Breast epithelium (tissue), 4 donors: ENCODE results near the gene CLEC3A. TPM values are rescaled to one million over a fixed set of nuclear protein-coding genes. Genes with fewer than 3 reads are reported as not detected.
A peak's percentile ranks its signal among the peaks of the same experiment; 100 is the strongest.

Experiments used
- DNase-seq, 2 donors: peaks; one replicate each; pipeline ENCODE4 v3.0.0-alpha.2; 2019; ENCODE audit warnings: low spot score in 2 of 2
- H3K27ac ChIP-seq, 2 donors: fragments of 200-600 bp; sonication (generic) in 1 of 2; one replicate each; pipeline ENCODE4 v1.5.1; 2016 to 2019; ENCODE audit warnings: mild to moderate bottlenecking in 1 of 2
- H3K27me3 ChIP-seq, 2 donors: fragments of 200-600 bp; sonication (generic) in 1 of 2; one replicate each; pipeline versions ENCODE4 v1.5.1 to v1.6.0; 2017 to 2019; ENCODE audit warnings: control low read depth in 1 of 2, mild to moderate bottlenecking in 1 of 2
- H3K36me3 ChIP-seq: fragments of 200-600 bp; one replicate; pipeline ENCODE4 v1.5.1; 2019
- H3K4me1 ChIP-seq, 2 donors: fragments of 200-600 bp; sonication (generic); one replicate each; pipeline ENCODE4 v1.5.1; 2016 to 2019; ENCODE audit warnings: control low read depth in 1 of 2
- H3K4me3 ChIP-seq, 3 donors: fragments of 200-600 bp; sonication (generic); 1 replicate in 2 of 3; 2 replicates in 1 of 3; pipeline ENCODE4 v1.5.1; 2016 to 2019; ENCODE audit warnings: mild to moderate bottlenecking in 3 of 3, moderate library complexity in 2 of 3
- H3K9me3 ChIP-seq, 2 donors: fragments of 200-600 bp; sonication (generic) in 1 of 2; one replicate each; pipeline ENCODE4 v1.5.1; 2016 to 2019; ENCODE audit warnings: control low read depth in 1 of 2
- CTCF ChIP-seq, 3 donors: fragments of 450-650 bp; IDR thresholded peaks; one replicate each; pipeline ENCODE4 v1.5.1; 2016 to 2017; ENCODE audit warnings: antibody characterized with exemption in 3 of 3, mild to moderate bottlenecking in 3 of 3, moderate library complexity in 3 of 3
- POLR2A ChIP-seq: fragments of 450-650 bp; IDR thresholded peaks from one replicate; pipeline ENCODE4 v1.6.1; 2016; ENCODE audit warnings: antibody characterized with exemption, mild to moderate bottlenecking, moderate library complexity
- POLR2AphosphoS5 ChIP-seq, 3 donors: sonication (generic); formaldehyde crosslinking; IDR thresholded peaks; one replicate each; pipeline ENCODE4 v1.6.1; 2017; ENCODE audit warnings: antibody characterized with exemption in 3 of 3
- intact Hi-C: fragments of 100-400 bp; cut with DNase I; formaldehyde crosslinking; loops from one replicate; pipeline ENCODE4 v1.15.1; 2023; ENCODE audit warnings: low total_unique reads
- total RNA-seq, 3 donors: library from RNA; depleted of rRNA; stranded (reverse); fragments of >200 nt; gene quantifications; one replicate each; pipeline ENCODE4 v1.1.0, GENCODE V29; 2016

Gene CLEC3A
- total RNA-seq, 3 donors from 2014 or later = 0.66 TPM; not detected in 2

- Histone ChIP-seq H3K4me1 (no peaks in the 10 kb centered on the region), H3K4me3 (no peak overlapping the region), H3K9me3 (no peaks in the 10 kb centered on the region), H3K36me3 (no peaks in the 10 kb centered on the region), H3K27ac (no peak overlapping the region), H3K27me3 (peaks cover 0 to 4% of the 10 kb centered on the region in 2 donors)
- intact Hi-C loops = no loop called here
- TF ChIP-seq POLR2AphosphoS5 (IDR thresholded peaks at IDR 0.05) (no peak), CTCF (IDR thresholded peaks at IDR 0.05) (no peak), POLR2A (no peak)
- DNase-seq = no peak
Measured at GRCh38 chr16:78028018-78028417, 5.7 kb downstream of the CLEC3A start.

DNA sequence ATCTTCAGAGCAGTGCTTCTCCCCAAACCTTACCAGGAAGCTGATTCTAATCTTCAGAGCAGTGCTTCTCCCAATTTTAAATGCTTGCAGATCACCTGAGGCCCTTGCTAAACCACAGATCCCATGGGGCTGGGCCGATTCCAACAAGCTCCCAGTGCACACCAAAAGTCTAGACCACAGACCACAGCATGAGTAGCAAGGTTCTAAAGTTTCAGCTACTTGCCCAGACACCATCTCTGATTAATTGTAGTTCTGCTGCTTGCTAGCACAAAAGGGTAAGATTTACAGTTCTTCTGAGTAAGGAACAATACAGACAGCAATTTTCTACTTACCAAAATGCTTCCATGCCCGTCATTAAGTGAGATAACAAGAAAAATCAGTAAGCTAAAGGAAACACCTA, 12.2 kb downstream of the CLEC3A start:
- TF ChIP-seq POLR2AphosphoS5 (IDR thresholded peaks at IDR 0.05) (no peak), CTCF (IDR thresholded peaks at IDR 0.05) (no peak), POLR2A (no peak)
- Histone ChIP-seq H3K27me3 (no peaks in the 10 kb centered on the region), H3K9me3 (no peaks in the 10 kb centered on the region), H3K4me1 (no peaks in the 10 kb centered on the region), H3K27ac (no peak overlapping the region), H3K36me3 (no peaks in the 10 kb centered on the region), H3K4me3 (no peak overlapping the region)
- DNase-seq = no peak
- intact Hi-C loops = loop anchor here (5.0 kb wide), 1 partner anchor 338 kb away; no protein-coding TSS in a partner anchor

DNA sequence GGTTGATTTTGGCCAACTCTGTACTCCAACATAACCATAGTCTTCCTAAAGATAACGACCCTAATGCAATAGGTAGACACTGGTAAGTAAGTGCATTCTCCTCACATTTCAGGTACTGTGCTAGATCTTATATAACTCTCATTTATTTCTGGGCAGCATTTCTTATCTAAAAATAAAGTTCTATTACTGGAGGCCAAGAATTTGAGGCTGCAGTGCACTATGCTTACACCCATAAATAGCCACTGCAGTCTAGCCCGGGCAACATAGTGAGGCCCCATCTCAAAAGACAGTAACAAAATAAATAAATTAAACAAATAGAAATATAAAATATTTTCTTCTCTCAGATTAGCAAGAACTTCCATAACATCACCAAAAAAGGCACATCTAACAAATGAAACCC, 12.7 kb downstream of the CLEC3A start:
- Histone ChIP-seq H3K4me1 (no peaks in the 10 kb centered on the region), H3K36me3 (no peaks in the 10 kb centered on the region), H3K4me3 (no peak overlapping the region), H3K27me3 (no peaks in the 10 kb centered on the region), H3K9me3 (no peaks in the 10 kb centered on the region), H3K27ac (no peak overlapping the region)
- no peak for DNase-seq
- intact Hi-C loops = no loop called here
- TF ChIP-seq POLR2A (no peak), CTCF (IDR thresholded peaks at IDR 0.05) (no peak), POLR2AphosphoS5 (IDR thresholded peaks at IDR 0.05) (no peak)

- no peak overlapping the region for H3K4me3 ChIP-seq
- no peak overlapping the region for H3K27ac ChIP-seq
- H3K36me3 ChIP-seq = no peaks in the 10 kb centered on the region
- no peaks in the 10 kb centered on the region for H3K4me1 ChIP-seq
- no peaks in the 10 kb centered on the region for H3K27me3 ChIP-seq
- intact Hi-C loops = no loop called here
- DNase-seq = no peak
- TF ChIP-seq CTCF (IDR thresholded peaks at IDR 0.05) = no peak
- TF ChIP-seq POLR2AphosphoS5 (IDR thresholded peaks at IDR 0.05) = no peak
- TF ChIP-seq POLR2A = no peak
- H3K9me3 ChIP-seq = no peaks in the 10 kb centered on the region
Measured at GRCh38 chr16:78040396-78040795, 18.0 kb downstream of the CLEC3A start.

DNA sequence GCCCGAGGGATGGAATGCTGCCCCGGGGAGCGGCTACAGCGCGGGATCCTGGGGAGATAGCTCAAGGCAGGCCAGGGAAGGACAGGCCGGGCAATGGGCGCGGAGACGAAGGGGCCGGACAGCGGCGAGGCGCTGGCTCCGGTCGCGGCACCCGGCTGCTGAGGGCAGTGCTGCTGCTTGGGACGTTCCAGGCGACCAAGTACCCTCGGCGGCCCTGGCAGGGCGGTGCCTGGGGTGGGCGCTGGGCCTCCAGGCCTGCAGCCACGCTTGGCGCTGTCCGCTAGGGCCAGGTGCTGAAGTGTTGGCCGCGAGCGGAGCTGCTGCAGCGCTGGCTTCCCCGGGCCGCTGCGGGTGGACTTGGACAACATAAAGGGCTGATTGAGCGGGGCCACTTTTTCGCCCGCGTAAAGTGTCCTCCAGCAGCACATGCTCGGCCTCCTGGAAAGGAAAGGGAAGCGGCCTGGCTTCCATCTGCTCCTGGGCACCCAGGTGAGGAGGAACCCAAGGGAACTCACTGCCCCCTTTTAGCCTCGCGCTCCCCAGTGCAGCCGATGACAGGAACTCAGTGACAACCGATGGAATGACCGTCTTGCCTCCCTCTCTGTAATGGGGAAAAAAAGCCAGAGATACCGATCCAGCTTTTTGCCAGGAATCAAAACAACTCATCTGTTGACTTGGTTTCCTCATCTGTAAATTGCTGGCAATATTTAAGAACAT, 23.7 kb downstream of the CLEC3A start:
- intact Hi-C loops = no loop called here
- Histone ChIP-seq H3K4me1 (no peaks in the 10 kb centered on the region), H3K4me3 (peak overlapping the region in 1 of 3 donors; percentile 23), H3K27ac (no peak overlapping the region), H3K9me3 (no peaks in the 10 kb centered on the region), H3K36me3 (no peaks in the 10 kb centered on the region), H3K27me3 (no peaks in the 10 kb centered on the region)
- DNase-seq = peak in 1 of 2 donors; percentile 67
- TF ChIP-seq POLR2A = no peak
- no peak for TF ChIP-seq POLR2AphosphoS5 (IDR thresholded peaks at IDR 0.05)
- no peak for TF ChIP-seq CTCF (IDR thresholded peaks at IDR 0.05)
